NCI-H1105 treated with DMSO at 0.1 percent for 48 hours (cell line): ENCODE data around the gene PSENEN.

Experiments used
- DNase-seq: peaks from one replicate; lab custom pipeline; 2025; lab: John Stamatoyannopoulos, UW

Gene PSENEN

DNA sequence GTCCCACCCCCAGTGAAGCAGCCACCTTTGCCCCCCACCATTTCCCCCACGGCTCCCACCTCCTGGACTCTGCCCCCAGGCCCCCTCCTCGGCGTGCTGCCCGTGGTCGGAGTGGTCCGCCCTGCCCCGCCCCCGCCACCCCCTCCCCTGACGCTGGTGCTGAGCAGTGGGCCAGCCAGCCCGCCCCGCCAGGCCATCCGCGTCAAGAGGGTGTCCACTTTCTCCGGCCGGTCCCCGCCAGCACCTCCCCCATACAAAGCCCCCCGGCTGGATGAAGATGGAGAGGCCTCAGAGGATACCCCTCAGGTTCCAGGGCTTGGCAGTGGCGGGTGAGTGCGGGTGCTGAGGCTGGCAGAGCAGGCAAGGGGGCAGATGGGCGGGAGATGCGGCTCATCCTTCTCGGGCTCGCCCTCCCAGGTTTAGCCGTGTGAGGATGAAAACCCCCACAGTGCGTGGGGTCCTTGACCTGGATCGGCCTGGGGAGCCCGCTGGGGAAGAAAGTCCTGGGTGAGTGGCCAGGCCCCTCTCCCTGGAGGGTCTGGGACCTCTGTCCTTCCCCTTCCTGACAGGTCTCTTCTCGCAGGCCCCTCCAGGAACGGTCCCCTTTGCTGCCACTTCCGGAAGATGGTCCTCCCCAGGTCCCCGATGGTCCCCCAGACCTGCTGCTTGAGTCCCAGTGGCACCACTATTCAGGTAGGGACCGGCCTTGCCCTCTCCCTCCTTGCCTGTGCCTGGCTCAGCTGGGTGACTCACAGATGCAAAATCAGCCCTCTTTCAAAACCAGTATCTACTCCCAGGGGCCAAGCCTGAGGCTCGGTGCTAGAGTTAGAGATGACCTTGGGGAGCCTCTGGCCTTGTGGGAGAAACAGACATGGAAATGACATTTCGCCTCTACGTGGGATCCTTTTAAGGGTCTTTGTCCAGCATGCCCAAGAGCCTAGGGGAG lies 12.0 kb upstream of the PSENEN start:
- no peak for DNase-seq

DNA sequence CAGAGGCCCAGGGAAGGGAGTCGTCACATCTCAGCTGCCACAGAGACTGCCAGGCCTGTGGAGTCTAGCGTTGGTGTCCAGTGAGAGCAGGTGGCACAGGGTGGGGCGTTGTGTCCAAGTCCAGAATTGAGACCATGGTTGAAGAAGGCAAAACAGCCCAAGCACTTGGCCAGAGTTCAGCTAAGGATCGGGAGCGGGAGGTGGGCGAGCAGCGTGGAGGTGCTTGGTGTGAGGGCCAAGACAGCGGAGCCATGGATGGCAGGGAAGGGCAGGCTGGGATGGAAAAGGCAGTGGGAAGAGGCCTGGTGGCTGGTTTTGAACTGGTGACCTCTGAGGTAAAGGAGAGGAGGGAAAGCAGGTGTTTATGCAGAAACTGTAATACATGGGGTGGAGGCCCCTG lies 11.2 kb upstream of the PSENEN start:
- DNase-seq, result no peak

DNA sequence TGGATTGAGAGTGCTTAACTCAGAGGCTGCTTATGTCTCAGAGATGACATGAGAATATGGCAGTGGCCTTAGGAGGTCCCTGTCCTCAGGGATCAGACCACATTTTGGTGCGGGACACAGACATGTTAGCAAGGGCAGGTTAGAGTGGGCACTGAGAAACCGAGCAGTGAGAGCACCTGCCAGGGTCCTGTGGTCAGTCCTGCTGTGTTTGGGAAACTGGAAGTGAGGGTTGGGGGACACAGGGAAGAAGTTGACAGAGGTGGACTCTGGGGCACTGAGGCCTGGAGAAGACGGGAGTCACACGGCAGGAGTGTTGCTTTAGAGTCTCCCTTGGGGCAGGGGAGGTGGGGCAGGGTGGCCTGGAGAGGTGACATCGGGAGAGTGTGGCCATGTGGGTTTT lies 10.6 kb upstream of the PSENEN start:
- no peak for DNase-seq

DNA sequence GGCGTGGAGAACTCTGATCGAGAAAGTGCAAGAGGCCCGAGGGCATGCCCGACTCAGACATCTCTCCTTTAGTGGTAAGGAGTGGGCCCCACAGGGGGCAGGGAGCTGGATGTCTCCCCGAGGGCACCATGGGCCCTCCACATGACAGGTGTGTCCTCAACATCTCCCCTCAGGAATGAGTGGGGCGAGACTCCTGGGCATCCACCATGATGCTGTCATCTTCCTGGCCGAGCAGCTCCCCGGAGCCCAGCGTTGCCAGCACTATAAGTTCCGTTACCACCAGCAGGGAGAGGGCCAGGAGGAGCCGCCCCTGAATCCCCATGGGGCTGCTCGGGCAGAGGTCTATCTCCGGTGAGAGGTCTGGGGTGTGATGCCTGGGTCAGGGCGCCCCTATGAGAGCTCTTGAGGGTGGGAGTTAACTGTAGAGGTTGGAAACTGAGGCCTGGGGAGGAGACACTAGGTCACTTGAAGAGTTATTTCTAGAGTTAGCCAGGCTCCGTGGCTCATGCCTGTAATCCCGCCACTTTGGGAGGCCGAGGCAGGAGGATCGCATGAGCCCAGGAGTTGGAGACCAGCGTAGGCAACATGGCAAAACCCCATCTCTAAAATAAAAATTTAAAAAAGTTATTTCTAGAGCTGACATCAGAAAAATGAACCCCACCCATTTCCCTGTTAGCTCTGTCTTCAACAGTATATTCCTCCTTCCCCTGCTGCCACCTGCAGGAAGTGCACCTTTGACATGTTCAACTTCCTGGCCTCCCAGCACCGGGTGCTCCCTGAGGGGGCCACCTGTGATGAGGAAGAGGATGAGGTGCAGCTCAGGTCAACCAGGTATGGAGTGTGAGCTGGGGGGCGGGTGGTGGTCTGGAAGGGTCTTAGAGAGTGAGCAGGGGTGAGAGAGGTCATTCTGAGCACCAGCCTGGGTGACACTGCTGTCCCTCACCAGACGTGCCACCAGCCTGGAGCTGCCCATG lies 8.3 kb upstream of the PSENEN start:
- no peak for DNase-seq

DNA sequence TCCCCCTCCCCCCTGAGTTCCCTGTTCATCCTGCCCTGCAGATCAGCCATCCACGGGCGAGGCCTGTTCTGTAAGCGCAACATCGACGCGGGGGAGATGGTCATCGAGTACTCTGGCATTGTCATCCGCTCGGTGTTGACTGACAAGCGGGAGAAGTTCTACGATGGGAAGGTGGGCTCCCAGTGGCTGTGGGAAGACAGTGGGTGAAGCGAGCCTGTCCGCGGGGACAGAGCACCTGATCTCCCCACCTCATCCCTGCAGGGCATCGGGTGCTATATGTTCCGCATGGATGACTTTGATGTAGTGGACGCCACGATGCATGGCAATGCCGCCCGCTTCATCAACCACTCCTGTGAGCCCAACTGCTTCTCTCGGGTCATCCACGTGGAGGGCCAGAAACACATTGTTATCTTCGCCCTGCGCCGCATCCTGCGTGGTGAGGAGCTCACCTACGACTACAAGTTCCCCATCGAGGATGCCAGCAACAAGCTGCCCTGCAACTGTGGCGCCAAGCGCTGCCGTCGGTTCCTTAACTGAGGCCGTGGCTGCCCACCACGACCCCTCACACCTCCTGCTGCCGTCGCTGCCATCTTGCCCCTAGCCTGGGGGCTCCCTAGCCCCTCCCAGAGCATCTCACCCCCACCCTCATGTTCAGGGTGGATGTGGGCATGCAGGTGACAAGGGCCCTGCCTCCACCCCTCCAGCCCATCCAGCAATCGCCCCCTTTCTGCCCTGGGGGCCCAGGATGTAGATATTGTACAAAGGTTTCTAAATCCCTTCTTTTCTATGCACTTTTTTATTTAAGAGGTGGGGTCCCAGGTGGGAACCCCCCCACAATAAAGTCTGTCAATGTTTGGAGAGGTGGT lies 7.2 kb upstream of the PSENEN start:
- DNase-seq, result no peak

DNA sequence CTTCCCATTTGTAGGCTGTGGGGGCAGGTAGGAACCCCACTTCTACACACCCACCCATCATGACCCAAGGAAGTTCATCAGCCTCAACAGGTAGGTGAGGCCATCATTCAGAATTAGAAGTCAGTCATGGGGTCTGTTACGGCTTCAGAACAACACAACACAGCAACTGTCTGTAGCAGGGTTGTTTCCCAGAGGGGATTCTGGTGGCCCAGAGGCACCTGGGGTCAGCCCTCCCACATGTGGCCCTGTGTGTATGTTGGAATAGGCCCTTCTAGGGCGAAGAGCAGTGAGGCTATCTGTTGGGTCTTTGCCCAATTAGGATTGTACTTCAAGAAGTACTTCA lies 6.6 kb upstream of the PSENEN start:
- no peak for DNase-seq

DNA sequence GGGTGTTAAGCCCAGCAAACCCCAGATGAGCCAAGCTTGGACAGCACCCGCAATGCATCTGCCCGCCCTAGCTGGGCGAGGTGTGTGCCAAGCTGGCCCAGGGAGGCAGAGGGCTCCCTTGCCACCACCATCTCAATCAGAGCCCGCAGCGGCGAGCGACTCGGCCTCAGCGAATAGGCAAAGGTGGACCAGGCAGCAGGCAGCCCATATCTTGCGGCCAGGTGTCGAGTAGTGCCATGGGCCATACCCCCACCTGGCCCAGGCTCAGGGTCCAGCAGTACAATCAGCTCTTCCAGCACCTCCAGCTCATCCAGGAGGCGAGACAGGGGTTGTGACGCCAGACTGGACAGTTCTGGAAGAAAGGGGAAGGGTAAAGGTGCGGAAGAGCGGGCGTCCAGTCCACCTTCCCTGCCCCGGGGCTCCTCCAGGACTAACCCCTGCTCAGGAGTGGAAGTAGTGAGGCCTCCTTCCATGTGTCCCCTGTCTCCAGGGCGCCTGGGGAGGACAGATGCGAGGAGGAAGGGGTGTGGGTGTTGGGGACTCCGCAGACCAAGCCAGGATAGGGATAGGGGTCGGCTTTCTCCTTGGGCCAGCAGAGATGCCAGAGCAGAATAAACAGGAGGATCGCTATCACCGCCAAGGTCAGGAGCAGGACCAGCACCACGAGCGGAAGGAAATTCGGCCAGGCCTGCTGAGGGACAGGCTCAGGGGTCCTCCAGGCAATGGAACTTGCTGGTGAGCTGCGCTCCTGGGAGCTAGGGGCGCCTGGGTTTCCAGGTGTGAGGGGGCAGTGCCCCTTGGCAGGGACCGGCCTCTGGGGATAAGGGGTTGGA lies 6.0 kb upstream of the PSENEN start:
- no peak for DNase-seq

DNA sequence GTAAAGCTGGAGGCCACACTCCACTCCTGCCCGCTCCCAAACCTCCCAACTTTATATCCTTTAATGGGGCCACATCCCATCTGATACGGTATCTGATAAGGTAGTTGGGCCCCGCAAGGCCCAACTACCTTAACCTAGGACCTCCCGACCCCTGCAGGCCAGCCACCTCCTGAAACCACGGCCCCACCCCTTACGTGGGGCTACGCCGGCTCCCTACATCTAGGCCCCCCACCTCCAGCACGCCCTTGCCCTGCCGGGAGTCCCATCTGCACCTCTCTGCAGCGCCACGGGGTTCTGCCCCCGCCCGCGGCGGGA lies 5.4 kb upstream of the PSENEN start:
- DNase-seq, result no peak

DNA sequence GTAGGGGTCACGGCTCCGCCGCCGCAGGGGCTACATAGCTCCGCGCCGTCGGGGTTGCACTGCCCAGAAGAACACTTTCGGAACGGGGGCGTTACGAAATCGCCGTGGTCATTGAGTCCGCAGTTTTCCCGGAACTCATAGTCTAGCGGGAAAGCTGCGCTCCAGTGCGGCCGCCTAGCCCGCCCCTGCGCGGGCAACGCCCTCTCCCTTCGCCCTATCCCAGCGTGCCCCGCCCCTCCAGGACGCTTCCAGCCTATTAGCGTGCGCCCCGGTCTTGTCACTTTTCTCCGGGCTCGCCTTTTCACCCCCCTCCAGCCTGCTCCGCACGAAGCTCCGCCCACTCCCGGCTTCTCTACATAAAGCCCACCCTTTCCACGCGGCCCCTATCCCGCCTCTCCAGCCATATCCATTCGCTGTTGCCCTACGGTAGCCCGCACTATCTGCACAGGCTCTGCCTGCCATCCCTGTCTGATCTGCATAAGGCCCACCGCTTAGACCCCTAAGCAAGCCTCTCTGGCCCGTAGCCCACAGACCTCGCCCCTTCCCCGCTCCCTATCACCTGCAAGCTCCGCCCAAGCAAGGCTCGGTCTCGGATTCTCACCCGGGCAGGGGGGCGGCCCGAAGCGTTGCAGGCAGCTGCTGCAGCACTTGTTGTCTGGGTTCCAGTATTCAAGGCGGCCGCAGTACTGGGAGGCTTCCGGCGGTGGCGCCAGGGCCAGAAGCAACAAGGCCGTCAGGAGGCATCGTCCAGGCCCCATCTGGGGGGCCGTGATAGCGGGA lies 4.8 kb upstream of the PSENEN start:
- peak; percentile 98 for DNase-seq

DNA sequence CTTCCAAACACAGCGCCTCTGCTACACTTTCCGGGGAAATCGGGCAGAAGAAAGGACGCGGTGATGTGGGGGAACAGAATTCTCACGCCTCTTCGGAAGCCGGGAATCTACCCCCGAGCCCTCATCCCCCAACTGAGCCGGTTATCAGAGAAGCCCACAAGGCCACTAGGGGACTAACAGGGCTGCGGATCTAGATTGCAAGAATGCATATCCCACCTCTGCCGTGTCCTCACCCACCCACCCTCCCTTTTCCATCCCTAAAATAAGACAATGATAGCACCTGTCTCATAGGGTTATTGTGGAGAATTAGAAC lies 4.3 kb upstream of the PSENEN start:
- DNase-seq, result no peak

DNA sequence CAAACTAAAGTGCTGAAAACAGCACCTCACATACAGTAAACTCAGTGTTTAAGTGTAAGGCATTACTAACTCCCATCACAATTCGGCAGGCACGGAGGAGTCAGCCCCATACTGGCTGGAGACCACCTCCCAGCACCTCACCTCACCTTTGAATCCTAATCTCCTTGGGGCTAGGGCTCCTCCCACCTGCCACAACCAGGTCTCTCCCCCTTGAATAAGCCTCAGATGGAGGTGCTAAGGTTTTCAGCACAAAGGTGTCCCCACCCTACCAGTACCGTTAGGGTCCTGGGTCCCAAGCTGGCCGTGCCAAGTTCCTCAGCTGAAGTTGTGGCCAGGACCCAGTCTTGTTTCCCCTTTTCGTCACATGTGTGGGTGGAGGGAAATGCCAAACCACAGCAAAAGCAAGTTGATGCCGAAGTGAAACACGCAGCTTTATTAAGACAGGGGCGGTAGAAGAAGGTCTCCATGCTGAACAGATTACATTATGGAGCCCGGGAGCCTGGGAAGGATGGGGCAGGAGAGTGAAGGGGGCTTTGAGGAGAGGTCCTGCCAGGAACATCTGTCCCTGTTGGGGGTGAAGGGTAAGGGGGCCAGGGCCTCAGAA lies 3.2 kb upstream of the PSENEN start, which contains the start of gene IGFLR1:
TSS of gene IGFLR1 (minus strand) at position 332 of the 604 bp plus-strand sequence. CDS start 1,272 bp downstream, outside the sequence.
- DNase-seq, result no peak

DNA sequence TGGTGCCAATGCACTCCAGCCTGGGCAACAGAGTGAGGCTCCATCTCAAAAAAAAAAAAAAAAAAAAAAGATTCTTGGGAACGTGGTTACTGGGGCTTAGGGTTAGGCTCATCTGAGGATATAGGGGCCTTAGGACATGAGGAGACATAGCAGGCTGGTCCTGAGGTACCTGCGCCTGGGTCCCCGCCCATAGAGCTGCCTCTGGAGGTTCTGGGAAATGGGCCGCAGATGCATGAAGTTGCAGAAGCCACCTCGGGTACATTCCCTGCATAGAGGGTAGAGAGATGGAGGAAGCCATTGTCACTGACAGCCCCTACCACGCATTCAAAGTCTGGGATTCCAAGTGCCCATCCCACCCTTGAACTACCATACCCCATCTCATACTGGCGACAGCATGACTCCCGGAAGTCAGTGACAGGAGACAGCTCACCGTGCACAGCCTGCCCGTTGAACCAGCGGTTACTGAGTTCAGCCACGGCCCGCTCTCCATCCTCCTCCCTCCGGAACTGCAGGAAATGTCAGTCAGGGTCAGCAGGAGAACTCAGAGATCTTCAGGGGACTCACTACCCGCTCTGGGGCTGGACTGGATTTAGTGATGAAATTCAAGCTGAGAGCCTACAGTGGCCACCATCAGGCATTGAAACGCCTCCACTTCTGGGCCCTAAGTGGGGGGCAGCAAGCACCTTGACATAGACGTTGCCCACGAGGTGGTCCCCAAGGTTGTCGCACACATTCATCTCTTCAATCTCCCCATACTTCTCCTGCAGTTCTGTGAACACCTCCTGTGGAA lies 1.6 kb upstream of the PSENEN start:
- no peak for DNase-seq

DNA sequence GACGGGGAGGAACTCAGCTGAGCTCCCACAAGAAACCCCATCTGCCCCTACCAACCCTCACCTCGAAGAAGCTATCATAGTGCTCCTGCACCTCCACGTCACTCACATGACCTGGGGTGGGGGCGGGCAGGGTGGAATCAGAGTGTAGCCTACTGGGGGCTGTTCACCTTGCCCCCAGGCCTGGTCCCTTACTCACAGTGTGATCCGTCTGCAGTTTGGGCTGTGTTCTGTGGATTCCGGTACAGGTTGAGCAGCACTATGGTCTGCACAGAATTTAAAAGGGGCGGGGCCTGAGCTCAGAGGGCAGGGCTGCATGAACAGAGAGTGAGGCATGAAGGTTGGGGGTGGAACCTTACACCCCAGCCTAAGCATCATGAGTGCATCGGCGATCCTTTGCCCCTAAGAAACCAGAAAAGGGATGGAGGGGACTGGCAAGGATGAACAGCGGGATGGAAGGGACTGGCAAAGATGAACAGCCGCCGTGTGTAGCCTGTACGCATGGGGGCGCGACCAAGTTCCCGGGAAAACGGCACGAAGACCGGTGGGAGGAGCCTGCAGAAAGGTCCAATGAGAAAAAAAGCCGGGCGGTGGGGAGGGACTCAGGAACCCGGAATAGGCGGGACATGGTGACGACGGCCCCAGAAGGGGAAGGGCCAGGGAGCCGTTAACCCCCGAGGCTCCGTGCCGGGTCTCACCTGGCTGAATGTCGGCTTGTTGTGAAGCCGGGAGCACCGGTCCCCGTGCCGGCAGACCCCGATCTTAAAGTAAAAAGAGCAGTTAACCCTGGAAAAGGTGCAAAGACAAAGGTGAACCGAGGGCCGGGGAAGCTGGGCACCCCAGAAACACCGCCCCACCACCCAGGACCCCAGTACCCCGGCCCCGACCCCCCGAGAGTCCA lies 772 bp upstream of the PSENEN start:
- peak; percentile 93 for DNase-seq

DNA sequence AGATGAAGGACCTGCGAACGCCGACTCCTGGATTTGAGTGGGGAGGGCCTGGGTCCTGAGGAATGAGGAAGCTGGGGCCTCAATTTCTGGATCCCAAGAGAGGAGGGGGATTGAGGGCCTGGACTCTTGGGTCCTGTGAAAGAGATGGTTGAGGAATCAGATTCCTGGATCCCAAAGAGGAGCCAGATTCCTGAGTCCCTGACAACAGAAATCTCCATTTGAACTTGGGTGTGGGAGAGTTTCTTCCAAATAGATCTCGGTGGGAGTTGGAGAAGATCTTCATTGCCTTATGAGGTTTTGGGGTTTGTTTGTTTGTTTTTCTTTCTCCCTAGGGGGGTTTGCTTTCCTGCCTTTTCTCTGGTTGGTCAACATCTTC lies 624 bp downstream of the PSENEN start:
- DNase-seq, result no peak

DNA sequence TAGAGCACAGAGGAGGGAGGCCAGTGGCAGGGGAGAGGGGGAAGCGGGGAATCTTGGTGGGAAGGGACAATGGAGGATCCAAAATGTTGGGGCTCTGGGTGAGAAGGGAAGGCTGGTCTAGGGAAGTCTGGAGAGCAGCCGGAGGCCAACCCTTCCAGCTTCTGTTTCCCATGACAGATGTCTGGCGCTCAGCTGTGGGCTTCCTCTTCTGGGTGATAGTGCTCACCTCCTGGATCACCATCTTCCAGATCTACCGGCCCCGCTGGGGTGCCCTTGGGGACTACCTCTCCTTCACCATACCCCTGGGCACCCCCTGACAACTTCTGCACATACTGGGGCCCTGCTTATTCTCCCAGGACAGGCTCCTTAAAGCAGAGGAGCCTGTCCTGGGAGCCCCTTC lies 1.1 kb downstream of the PSENEN start:
- DNase-seq, result no peak

DNA sequence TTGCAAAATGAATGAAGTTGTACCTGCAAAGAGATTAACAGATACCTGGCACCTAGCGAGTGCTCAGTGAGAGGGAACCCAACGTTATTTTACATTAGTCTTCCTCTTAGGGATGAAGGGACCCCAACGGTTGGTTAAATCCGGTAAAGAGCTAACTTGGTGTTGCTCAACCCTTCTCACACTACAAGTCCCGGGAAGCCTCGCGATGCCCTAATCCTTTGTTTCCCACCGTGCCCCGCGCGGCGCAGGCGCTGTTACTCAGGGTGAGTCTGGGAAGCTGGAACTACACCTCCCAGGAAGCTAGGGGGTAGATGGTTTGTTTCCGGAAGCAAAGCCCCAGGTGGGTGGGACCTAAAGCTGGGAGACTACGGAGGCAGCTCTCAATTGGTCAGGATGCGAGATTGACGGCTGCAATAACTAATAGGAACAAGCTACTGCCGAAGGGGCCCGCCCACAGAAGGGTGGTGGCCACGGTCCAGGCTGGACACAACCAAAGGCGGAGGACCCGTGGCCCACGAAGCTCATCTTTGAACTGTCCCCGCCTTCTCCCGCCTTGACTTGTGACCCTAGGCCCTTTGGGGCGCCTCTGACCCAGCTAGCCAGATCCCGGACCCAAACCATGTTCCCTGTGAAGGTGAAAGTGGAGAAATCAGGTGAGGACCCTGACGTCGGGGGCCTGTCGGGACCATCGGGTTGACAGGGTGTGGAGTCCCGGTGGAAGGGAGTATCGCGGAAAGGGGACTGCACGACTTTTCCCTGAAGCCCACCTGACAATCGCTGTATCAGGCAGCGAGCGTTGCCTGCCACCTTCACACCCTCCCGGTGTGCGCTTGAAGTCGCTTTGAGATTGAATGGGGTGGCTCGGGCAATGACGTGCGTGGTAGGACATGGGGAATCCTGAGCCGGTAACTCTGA lies 2.9 kb downstream of the PSENEN start, which contains the start of gene LIN37:
TSS of gene LIN37 (plus strand) at position 471 of the 915 bp plus-strand sequence. CDS start at position 620, 149 bp downstream.
- DNase-seq, result peak; percentile 99

DNA sequence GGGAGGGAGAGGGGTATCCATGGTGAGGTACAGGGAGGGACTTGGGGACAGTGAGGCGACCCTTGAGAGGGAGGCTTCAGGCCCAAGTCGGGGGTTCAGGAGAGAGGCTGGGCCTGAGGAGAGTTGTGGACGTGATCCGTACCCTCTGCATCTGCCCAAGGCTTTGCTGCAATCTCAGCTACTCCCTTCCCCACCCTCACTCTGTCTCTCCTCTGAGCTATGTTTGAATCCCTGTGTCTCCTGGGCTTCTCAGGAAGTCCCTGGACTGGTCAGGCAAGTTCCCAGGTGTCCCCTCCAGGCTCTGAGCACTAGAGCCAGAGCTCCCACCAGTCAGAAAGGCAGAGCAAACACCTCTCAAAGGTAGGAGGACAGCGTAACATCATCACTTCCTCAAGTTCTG lies 4.7 kb downstream of the PSENEN start:
- no peak for DNase-seq
